ENCODE measurements around the gene SEL1L3.
"Not testable (repeated sequence)": the region's sequence is repeated elsewhere in the genome, so short reads cannot be mapped to it uniquely, and the experiment has no call there.

SEL1L3 gene

DNA sequence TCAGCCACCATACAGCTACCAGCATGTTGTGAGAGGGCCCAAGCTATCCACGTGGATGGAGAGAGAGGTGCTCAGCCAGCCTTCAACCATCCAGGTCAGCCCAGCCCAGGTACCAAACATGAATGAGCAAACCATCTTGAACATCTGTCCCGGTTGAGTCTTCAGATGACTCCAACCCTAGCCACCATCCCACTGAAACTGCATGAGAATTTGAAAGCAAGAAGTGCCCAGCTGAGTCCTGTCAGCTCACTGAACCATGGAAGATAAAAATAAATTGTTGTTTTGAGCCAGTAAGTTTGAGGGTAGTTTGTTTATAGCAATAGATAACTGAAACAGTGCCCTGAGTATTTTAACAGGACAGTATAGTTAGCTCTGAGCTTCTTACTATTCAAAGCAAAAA lies 7.3 kb upstream of the SEL1L3 start:
- H3K4me3 ChIP-seq (ENCODE audit: low read depth, low read length): no peak overlapping the region
- no peak for TF ChIP-seq CTCF (conservative IDR thresholded peaks at IDR 0.05; ENCODE audit: low read depth, low read length)
- no peak for DNase-seq (ENCODE audit: low read depth)

GRCh38 chr4:25867781-25868294 lies 5.0 kb upstream of the SEL1L3 start:
- no peak for TF ChIP-seq CTCF (conservative IDR thresholded peaks at IDR 0.05; ENCODE audit: low read depth, low read length)
- no peak overlapping the region for H3K4me3 ChIP-seq (ENCODE audit: low read depth, low read length)
- DNase-seq (ENCODE audit: low read depth): no peak

GRCh38 chr4:25866401-25866800 lies 3.6 kb upstream of the SEL1L3 start:
- DNase-seq (ENCODE audit: low read depth); H3K4me3 ChIP-seq (ENCODE audit: low read depth, low read length): not testable (repeated sequence)

DNA sequence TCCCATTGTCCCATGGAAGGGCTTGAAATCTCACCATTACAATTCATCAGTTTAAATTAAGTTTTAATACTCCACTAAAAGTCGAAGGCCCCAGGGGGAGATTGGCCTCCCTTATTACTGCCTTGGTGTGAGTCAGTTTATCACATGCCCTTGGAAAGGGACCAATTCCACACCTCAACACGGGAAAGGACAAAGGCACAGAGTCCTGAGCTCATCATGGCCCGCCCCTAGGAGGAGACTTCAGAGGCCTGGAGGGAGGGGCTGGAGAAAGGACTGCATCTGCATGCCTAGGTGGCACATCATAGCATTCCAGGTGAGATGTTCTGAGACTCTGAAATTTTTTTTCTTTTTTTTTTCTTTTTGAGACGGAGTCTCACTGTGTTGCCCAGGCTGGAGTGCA lies 2.8 kb upstream of the SEL1L3 start:
- no peak for DNase-seq (ENCODE audit: low read depth)
- H3K4me3 ChIP-seq (ENCODE audit: low read depth, low read length): no peak overlapping the region
- TF ChIP-seq CTCF (conservative IDR thresholded peaks at IDR 0.05; ENCODE audit: low read depth, low read length): no peak

GRCh38 chr4:25863831-25864418 lies 1.1 kb upstream of the SEL1L3 start:
- H3K4me3 ChIP-seq (ENCODE audit: low read depth, low read length): no peak overlapping the region
- no peak for TF ChIP-seq CTCF (conservative IDR thresholded peaks at IDR 0.05; ENCODE audit: low read depth, low read length)
- no peak for DNase-seq (ENCODE audit: low read depth)

- peak overlapping the region; percentile 65 for H3K4me3 ChIP-seq (ENCODE audit: low read depth, low read length)
- peak; percentile 37 for TF ChIP-seq CTCF (conservative IDR thresholded peaks at IDR 0.05; ENCODE audit: low read depth, low read length)
- no peak for DNase-seq (ENCODE audit: low read depth)
Observed at GRCh38 chr4:25863347-25863784, 578 bp upstream of the SEL1L3 start.

GRCh38 chr4:25861951-25862410 lies 807 bp downstream of the SEL1L3 start:
- peak overlapping the region; percentile 65 for H3K4me3 ChIP-seq (ENCODE audit: low read depth, low read length)
- peak; percentile 43 for DNase-seq (ENCODE audit: low read depth)
- TF ChIP-seq CTCF (conservative IDR thresholded peaks at IDR 0.05; ENCODE audit: low read depth, low read length): no peak

Data from choroid plexus epithelial cell (primary cell).